ENCODE measurements around the gene ANKMY1.

GRCh38 chr2:240460781-240461431 lies 96.9 kb downstream of the ANKMY1 start:
- no peak for TF ChIP-seq EP300 (IDR thresholded peaks at IDR 0.05)
- no peak for TF ChIP-seq POLR2AphosphoS5 (IDR thresholded peaks at IDR 0.05)
- TF ChIP-seq CTCF (IDR thresholded peaks at IDR 0.05), result no peak
